ENCODE measurements around the gene LDB2. TPM values are rescaled to one million over a fixed set of nuclear protein-coding genes. Genes with fewer than 3 reads are reported as not detected.

The LDB2 gene
- total and polyA plus RNA-seq, 11 donors = 9.5 to 38.7 (median 26.3) TPM

DNA sequence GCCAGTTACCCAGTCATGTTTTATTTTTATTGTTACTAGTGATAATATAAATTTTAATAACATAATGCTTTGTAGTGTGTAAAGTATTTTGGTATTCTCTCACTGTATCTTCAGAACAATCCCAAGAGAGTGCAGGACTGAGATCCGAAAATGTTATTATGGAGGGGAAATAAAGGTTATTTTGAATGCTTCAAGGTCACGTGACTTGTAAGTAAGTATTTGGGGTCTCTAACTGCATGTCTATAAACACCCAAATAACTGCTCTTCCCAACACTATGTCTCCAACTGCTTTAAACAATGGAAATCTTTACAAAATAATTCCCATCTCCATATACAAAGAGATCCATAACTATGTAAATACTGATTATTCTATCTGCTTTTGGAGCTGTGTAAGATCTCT, 302.2 kb downstream of the LDB2 start:
- H3K4me1 ChIP-seq = peaks cover 0 to 26% (median 7%) of the 10 kb centered on the region in 12 donors
- H3K4me3 ChIP-seq = no peak overlapping the region
- peaks cover 0 to 4% (median 0%) of the 10 kb centered on the region in 9 donors for H3K36me3 ChIP-seq
- no peaks in the 10 kb centered on the region for H3K27me3 ChIP-seq
- no peaks in the 10 kb centered on the region for H3K9me3 ChIP-seq
- no peak overlapping the region for H3K27ac ChIP-seq
- no peak for ATAC-seq
- no peak for TF ChIP-seq POLR2A (IDR thresholded peaks at IDR 0.05)
- TF ChIP-seq, protein P1, sequence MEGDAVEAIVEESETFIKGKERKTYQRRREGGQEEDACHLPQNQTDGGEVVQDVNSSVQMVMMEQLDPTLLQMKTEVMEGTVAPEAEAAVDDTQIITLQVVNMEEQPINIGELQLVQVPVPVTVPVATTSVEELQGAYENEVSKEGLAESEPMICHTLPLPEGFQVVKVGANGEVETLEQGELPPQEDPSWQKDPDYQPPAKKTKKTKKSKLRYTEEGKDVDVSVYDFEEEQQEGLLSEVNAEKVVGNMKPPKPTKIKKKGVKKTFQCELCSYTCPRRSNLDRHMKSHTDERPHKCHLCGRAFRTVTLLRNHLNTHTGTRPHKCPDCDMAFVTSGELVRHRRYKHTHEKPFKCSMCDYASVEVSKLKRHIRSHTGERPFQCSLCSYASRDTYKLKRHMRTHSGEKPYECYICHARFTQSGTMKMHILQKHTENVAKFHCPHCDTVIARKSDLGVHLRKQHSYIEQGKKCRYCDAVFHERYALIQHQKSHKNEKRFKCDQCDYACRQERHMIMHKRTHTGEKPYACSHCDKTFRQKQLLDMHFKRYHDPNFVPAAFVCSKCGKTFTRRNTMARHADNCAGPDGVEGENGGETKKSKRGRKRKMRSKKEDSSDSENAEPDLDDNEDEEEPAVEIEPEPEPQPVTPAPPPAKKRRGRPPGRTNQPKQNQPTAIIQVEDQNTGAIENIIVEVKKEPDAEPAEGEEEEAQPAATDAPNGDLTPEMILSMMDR (IDR thresholded peaks at IDR 0.05) = no peak
- intact Hi-C loops (cut with DNase I) = no loop called here
- DNase-seq = no peak
- WGBS, 4 donors = 75 to 82% (median 77%) methylated on average over 2 of the region's 2 CpGs

- DNase-seq (no peak), ATAC-seq (no peak)
- H3K27ac ChIP-seq = no peak overlapping the region
- H3K9me3 ChIP-seq = no peaks in the 10 kb centered on the region
- no peak overlapping the region for H3K4me3 ChIP-seq
- WGBS, 4 donors = 54 to 72% (median 66%) methylated on average over 2 of the region's 2 CpGs
- H3K27me3 ChIP-seq = no peaks in the 10 kb centered on the region
- intact Hi-C loops (cut with DNase I) = loop anchor here in 1 of 10 donors (5.0 kb wide), 1 partner anchor 83 kb away; no protein-coding TSS in a partner anchor
- H3K36me3 ChIP-seq = peaks cover 0 to 4% (median 0%) of the 10 kb centered on the region in 9 donors
- H3K4me1 ChIP-seq = peaks cover 0 to 25% (median 7%) of the 10 kb centered on the region in 12 donors
- TF ChIP-seq, protein P1 (IDR thresholded peaks at IDR 0.05) = no peak
- TF ChIP-seq POLR2A (IDR thresholded peaks at IDR 0.05) = no peak
Measured at GRCh38 chr4:16594128-16594527, 304.3 kb downstream of the LDB2 start.

- Histone ChIP-seq H3K27me3 (no peaks in the 10 kb centered on the region), H3K27ac (no peak overlapping the region), H3K4me1 (peaks cover 0 to 20% (median 2%) of the 10 kb centered on the region in 12 donors), H3K4me3 (no peak overlapping the region), H3K9me3 (no peaks in the 10 kb centered on the region), H3K36me3 (peaks cover 0 to 4% (median 0%) of the 10 kb centered on the region in 9 donors)
- TF ChIP-seq POLR2A (IDR thresholded peaks at IDR 0.05) = no peak
- TF ChIP-seq, protein P1 (IDR thresholded peaks at IDR 0.05) = no peak
- ATAC-seq (no peak), DNase-seq (no peak)
- intact Hi-C loops (cut with DNase I) = loop anchor here in 1 of 10 donors (5.0 kb wide), 1 partner anchor 84 kb away; no protein-coding TSS in a partner anchor
- 54 to 72% (median 59%) methylated on average over 4 of the region's 4 CpGs for WGBS, 4 donors
Measured at GRCh38 chr4:16593386-16593785, 305.1 kb downstream of the LDB2 start.

DNA sequence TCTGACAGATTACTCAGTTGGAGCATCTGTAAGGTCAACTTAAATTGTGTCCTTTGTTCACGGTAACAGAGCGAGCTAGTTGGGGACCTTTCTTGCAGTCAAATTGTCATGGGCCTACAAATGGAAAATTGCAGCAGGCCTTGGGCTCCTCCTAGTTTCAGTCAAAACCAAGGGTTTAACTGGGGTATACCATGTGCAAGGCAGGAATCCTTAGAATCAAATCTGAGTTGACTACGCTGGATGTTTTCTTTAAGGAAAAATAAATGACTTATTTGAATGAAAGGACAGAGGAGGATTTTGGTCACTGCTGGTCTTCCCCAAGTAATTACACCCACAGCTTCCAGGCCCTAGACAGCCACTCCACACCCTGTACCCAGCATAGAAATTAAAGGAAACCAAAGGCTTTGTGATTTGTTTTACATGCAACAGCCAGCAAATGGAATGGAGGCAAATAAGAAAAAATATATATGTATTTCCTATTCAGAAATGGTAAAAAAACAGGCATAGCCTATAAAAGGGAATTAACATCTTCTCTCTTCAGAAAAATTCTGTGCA, 307.1 kb downstream of the LDB2 start:
- intact Hi-C loops (cut with DNase I) = loop anchor here in 1 of 10 donors (5.0 kb wide), 1 partner anchor 86 kb away; no protein-coding TSS in a partner anchor
- Histone ChIP-seq H3K27me3 (no peaks in the 10 kb centered on the region), H3K36me3 (peaks cover 0 to 14% (median 0%) of the 10 kb centered on the region in 9 donors), H3K4me3 (no peak overlapping the region), H3K27ac (no peak overlapping the region), H3K4me1 (peaks cover 0 to 17% (median 2%) of the 10 kb centered on the region in 12 donors), H3K9me3 (no peaks in the 10 kb centered on the region)
- 92 to 100% (median 94%) methylated on average over 3 of the region's 3 CpGs for WGBS, 4 donors
- ATAC-seq = no peak
- TF ChIP-seq, protein P1 (IDR thresholded peaks at IDR 0.05) = no peak
- TF ChIP-seq POLR2A (IDR thresholded peaks at IDR 0.05) = no peak
- no peak for DNase-seq

Measured in heart left ventricle (tissue), 16 donors.